Choroid plexus epithelial cell (primary cell): ENCODE measurements around the gene INSR.

Experiments used
- DNase-seq: peaks from one replicate; pipeline ENCODE4 v3.0.0-alpha.2; 2010; ENCODE audit warnings: low read depth
- H3K4me3 ChIP-seq: 2 replicates; pipeline ENCODE4 v1.5.1; 2011; ENCODE audit warnings: low read depth, mild to moderate bottlenecking, control low read depth, low read length, moderate library complexity
- TF ChIP-seq, protein P1 (sequence below): conservative IDR thresholded peaks from 2 replicates; pipeline ENCODE4 v1.5.1; 2011; ENCODE audit warnings: low read depth, mild to moderate bottlenecking, control low read depth, inconsistent platforms, low read length, moderate library complexity

Gene INSR

DNA sequence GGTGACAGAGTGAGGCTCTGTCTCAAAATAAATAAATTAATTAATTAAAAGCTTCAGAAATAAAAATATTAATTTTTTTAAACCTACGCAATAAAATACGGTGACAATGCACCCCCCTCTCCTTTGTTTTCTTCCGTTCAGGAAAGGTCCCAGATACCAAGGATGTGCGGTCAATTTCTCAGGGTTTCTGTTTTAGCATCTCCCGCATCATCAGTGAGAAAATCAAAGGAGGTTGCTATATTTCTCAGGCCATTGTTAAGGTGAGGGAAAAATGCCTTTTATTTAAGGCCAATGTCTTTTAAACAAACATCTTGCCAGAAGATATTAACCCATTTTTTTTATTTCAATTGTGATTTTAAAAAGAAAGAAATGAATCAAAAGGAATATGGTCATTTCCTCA is 111.7 kb downstream of the INSR start:
- TF ChIP-seq, protein P1, sequence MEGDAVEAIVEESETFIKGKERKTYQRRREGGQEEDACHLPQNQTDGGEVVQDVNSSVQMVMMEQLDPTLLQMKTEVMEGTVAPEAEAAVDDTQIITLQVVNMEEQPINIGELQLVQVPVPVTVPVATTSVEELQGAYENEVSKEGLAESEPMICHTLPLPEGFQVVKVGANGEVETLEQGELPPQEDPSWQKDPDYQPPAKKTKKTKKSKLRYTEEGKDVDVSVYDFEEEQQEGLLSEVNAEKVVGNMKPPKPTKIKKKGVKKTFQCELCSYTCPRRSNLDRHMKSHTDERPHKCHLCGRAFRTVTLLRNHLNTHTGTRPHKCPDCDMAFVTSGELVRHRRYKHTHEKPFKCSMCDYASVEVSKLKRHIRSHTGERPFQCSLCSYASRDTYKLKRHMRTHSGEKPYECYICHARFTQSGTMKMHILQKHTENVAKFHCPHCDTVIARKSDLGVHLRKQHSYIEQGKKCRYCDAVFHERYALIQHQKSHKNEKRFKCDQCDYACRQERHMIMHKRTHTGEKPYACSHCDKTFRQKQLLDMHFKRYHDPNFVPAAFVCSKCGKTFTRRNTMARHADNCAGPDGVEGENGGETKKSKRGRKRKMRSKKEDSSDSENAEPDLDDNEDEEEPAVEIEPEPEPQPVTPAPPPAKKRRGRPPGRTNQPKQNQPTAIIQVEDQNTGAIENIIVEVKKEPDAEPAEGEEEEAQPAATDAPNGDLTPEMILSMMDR = no peak
- DNase-seq = no peak

DNA sequence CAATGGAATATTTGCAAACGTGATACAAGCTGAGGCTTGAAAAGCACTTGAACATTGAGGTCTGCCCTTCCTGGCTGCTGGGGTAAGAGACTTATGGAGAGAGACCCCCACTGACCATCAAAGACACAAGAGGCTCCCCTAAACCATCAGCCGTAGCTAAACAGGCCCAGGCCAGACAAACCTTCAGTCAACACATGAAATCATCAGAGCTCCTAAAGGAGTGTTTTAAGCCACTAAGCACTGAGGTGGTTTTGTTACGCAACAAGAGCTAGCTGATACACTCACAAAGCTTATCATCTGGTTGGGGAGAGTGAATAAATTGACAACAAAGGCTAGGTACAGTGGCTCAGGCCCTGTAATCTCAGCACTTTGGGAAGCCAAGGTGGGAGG is 114.3 kb downstream of the INSR start:
- no peak overlapping the region for H3K4me3 ChIP-seq
- TF ChIP-seq, protein P1 = no peak
- DNase-seq = no peak

More for the DNA sequence above, 111.7 kb downstream of the INSR start:
- H3K4me3 ChIP-seq = no peak overlapping the region

DNA sequence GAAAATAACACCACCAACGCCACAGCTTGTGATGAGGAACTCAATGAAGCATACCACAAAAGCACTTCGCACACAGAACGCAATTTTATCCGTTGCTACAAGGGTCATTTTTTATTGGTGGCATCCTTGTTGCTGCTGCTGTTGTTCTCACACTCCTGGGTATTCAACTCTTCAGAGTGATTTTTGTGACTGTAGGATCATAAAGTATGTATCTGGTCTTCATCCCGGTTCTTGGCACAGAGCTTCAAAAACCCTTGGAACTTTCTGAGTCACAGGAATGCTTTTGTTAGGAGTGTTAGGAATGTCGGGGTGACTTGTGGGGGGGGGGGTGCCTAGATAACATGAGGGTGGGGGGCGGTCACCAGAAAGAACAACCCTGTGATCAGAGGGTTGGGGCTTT is 116.3 kb downstream of the INSR start:
- H3K4me3 ChIP-seq = no peak overlapping the region
- TF ChIP-seq, protein P1 = no peak
- DNase-seq = no peak

DNA sequence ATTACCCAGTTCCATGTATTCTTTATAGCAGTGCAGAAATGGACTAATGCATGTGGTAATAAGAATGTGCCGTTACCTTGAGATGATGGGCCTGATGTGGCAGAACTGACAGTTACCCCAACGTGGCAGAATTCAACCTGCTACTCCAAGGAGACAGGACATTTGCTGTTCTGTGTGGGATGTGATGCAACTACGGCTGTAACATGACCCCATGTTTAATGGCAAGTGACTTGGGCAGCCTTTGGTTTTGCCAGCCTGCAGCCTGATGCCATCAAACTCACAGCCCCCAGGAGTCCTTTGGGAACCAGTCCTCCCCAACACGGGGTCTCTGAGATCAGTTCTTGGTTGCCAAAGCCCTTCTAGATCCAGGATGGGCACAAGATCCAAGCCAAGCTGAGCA is 117.4 kb downstream of the INSR start:
- TF ChIP-seq, protein P1 = no peak

DNA sequence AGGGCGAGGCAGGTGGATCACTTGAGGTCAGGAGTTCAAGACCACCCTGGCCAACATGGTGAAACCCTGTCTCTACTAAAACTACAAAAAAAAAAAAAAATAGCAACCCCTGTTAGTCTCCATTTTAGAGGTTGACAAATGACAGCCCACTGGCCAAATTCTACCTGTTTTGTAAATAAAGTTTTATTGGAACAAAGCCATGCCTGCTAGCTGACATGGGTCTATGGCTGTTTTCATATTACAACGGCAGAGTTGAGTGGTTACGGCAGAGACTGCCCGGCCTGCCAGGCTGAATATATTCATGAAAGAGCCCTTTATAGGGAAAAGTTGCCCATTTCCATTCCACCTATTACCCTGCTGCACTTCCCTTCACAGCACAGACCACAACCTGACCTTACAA is 121.4 kb downstream of the INSR start:
- H3K4me3 ChIP-seq = no peak overlapping the region
- TF ChIP-seq, protein P1 = no peak
- no peak for DNase-seq

More for the DNA sequence above, 117.4 kb downstream of the INSR start:
- no peak for DNase-seq
- no peak overlapping the region for H3K4me3 ChIP-seq

DNA sequence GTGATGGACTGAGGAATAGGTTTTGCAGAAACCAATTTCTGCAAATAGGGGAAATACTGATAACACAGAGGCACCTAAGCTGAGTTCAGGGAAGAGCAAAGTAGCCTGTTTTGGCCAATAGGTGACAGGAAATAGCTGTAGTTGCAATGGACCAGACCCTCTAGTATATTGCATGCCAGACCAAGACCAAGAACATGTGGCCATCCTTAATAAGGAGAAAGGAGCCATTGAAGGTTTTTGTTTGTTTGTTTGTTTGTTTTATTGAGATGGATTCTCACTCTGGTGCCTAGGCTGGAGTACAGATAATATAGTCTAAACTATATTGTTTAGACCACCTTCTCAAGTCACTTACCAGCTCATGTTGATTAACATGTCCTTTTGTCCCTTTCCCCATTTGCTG is 123.2 kb downstream of the INSR start:
- no peak for DNase-seq
- TF ChIP-seq, protein P1 = no peak
- no peak overlapping the region for H3K4me3 ChIP-seq

DNA sequence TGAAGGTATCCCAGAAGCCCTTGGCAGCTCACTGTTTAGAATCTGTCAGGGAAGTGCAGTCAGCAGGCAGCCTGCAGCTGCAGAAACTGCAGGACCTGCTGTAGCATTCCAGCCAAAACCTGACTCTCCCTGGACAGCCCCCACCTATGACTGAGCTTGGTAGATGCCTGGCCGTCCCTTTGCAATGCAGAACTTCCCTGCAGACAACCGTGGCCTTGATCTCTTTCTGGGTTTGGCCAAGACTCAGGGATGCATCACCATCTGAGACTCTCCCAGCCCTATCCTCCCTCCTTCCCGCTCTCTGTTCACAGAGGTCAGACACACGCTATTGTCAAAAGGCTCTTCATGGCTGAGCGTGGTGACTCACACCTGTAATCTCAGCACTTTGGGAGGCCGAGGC is 125.3 kb downstream of the INSR start:
- TF ChIP-seq, protein P1 = no peak
- no peak for DNase-seq
- no peak overlapping the region for H3K4me3 ChIP-seq
